Spleen (tissue), 11 donors: ENCODE results near the gene GRIPAP1. TPM values are rescaled to one million over a fixed set of nuclear protein-coding genes. Genes with fewer than 3 reads are reported as not detected.
A peak's percentile ranks its signal among the peaks of the same experiment; 100 is the strongest.

Experiments used
- DNase-seq: peaks from one replicate; pipeline ENCODE4 v3.0.0-alpha.2; 2020
- H3K27ac ChIP-seq, 8 donors: fragments of 200-600 bp; sonication (generic) in 7 of 8; 1 replicate in 4 of 8; 2 replicates in 4 of 8; pipeline versions ENCODE4 v1.5.0 to v1.8.0; 2016 to 2021; ENCODE audit warnings: inconsistent platforms in 4 of 8, mild to moderate bottlenecking in 4 of 8, moderate library complexity in 1 of 8
- H3K27me3 ChIP-seq, 7 donors: fragments of 200-600 bp; sonication (generic) in 6 of 7; replicated peaks in 1 of 7; 1 replicate in 4 of 7; 2 replicates in 3 of 7; pipeline versions ENCODE4 v1.5.0 to v1.8.0; 2016 to 2021; ENCODE audit warnings: inconsistent platforms in 3 of 7, mild to moderate bottlenecking in 1 of 7
- H3K36me3 ChIP-seq, 6 donors: fragments of 200-600 bp; sonication (generic) in 5 of 6; 1 replicate in 4 of 6; 2 replicates in 2 of 6; pipeline versions ENCODE4 v1.5.0 to v1.8.0; 2016 to 2021; ENCODE audit warnings: inconsistent platforms in 2 of 6
- H3K4me1 ChIP-seq, 6 donors: fragments of 200-600 bp; sonication (generic) in 5 of 6; 1 replicate in 3 of 6; 2 replicates in 3 of 6; pipeline versions ENCODE4 v1.5.0 to v1.8.0; 2016 to 2021; ENCODE audit warnings: inconsistent platforms in 3 of 6
- H3K4me3 ChIP-seq, 8 donors: fragments of 200-600 bp; sonication (generic) in 7 of 8; 1 replicate in 4 of 8; 2 replicates in 4 of 8; pipeline versions ENCODE4 v1.5.0 to v1.8.0; 2016 to 2021; ENCODE audit warnings: inconsistent platforms in 4 of 8, mild to moderate bottlenecking in 4 of 8, moderate library complexity in 2 of 8
- H3K9me3 ChIP-seq, 8 donors: fragments of 200-600 bp; sonication (generic) in 7 of 8; 1 replicate in 4 of 8; 2 replicates in 4 of 8; pipeline versions ENCODE4 v1.5.0 to v1.8.0; 2016 to 2021; ENCODE audit warnings: inconsistent platforms in 4 of 8
- POLR2A ChIP-seq, 3 donors: fragments of 450-650 bp; IDR thresholded peaks; one replicate each; pipeline ENCODE4 v1.5.1; 2017; ENCODE audit warnings: antibody characterized with exemption in 3 of 3, mild to moderate bottlenecking in 1 of 3
- POLR2AphosphoS5 ChIP-seq, 3 donors: sonication (generic); formaldehyde crosslinking; IDR thresholded peaks; one replicate each; pipeline ENCODE4 v1.5.1; 2017; ENCODE audit warnings: antibody characterized with exemption in 3 of 3
- WGBS, 5 donors: extraction: QIAGEN DNeasy Blood & Tissue Kit in 3 of 5; methylation state at CpG; one replicate each; pipeline versions ENCODE4 v1.1.5 to v1.1.7; 2013 to 2018; 5-methylcytosine and 5-hydroxymethylcytosine counted together
- intact Hi-C: fragments of 100-400 bp; cut with DNase I; formaldehyde crosslinking; loops from one replicate; pipeline ENCODE4 v1.15.0; 2023; ENCODE audit warnings: low total_unique reads
- polyA plus RNA-seq, 3 donors: library from polyadenylated mRNA; stranded (reverse); fragments of 200-250 nt; gene quantifications; one replicate each; pipeline ENCODE4 v1.2.1, GENCODE V29; 2013
- total RNA-seq, 7 donors: library from RNA; depleted of rRNA in 3 of 7; stranded (reverse); fragments of >200 nt in 3 of 7; fragmentation: NEBNext Ultra II Directional in 4 of 7; extraction: Animal tissue kit (Norgen Biotek cat#: 25700) in 4 of 7; gene quantifications; one replicate each; pipeline versions ENCODE4 v1.1.0 to v1.2.1, GENCODE V29; 2016 to 2021
- TF ChIP-seq, protein P1 (sequence below), 11 experiments: fragments of 200-600 bp in 7 of 11; fragments of 450-650 bp in 4 of 11; sonication (generic) in 4 of 11; IDR thresholded peaks in 8 of 11; conservative IDR thresholded peaks in 3 of 11; 1 replicate in 7 of 11; 2 replicates in 4 of 11; pipeline versions ENCODE4 v1.4.0 to v1.8.0; 2016 to 2021; ENCODE audit warnings: antibody characterized with exemption in 11 of 11, inconsistent platforms in 4 of 11, mild to moderate bottlenecking in 1 of 11
- donor health status: healthy with polysubstance abuse.
- donor health status: DM: no; HTN: no; CAD: no; lungs with moderate emphysema.
- donor health status: DM: no; HTN: no; CAD: no.
- donor health status: Bipolar disorder and iron deficiency.
- donor health status: healthy.
- donor health status: DM: no; HTN: no; CAD: no.
- donor health status: DM: yes; HTN: yes; CAD: no.

GRIPAP1 gene
- total and polyA plus RNA-seq, 10 donors = 20.0 to 93.6 (median 62.7) TPM

DNA sequence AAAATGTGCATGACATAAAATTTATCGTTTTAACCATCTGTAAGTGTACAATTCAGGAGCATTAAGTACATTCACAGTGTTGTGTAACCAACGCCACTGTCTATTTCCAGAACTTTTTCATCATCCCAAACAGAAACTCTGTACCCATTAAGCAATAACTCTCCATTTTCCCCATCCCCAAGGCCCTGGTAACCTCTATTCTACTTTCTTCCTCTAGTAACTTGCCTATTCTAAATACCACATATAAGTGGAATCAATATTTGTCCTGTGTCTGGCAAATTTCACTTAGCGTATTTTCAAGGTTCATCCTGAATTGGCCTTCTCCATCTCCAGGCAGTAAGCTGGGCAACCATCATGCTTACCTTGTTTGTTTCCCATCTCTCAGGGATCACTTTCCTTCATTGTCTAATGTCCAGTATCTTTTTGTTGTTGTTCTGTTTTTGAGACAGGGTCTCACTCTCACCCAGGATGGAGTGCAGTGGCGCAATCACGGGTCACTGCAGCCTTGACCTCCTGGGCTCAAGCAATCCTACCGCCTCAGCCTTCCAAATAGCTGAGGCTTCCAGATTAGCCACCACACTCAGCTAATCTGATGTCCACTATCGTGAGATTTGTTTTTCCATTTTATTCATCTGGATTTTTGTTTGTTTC, 17.7 kb upstream of the GRIPAP1 start:
- intact Hi-C loops = no loop called here
- no peaks in the 10 kb centered on the region for H3K4me1 ChIP-seq
- peaks cover 0 to 4% (median 0%) of the 10 kb centered on the region in 6 donors for H3K36me3 ChIP-seq
- 58 to 89% (median 79%) methylated on average over 7 of the region's 7 CpGs for WGBS, 5 donors
- DNase-seq = no peak
- H3K27ac ChIP-seq = no peak overlapping the region
- no peak overlapping the region for H3K4me3 ChIP-seq
- no peaks in the 10 kb centered on the region for H3K9me3 ChIP-seq
- TF ChIP-seq POLR2A (IDR thresholded peaks at IDR 0.05) (no peak), POLR2AphosphoS5 (IDR thresholded peaks at IDR 0.05) (no peak)
- TF ChIP-seq, protein P1, sequence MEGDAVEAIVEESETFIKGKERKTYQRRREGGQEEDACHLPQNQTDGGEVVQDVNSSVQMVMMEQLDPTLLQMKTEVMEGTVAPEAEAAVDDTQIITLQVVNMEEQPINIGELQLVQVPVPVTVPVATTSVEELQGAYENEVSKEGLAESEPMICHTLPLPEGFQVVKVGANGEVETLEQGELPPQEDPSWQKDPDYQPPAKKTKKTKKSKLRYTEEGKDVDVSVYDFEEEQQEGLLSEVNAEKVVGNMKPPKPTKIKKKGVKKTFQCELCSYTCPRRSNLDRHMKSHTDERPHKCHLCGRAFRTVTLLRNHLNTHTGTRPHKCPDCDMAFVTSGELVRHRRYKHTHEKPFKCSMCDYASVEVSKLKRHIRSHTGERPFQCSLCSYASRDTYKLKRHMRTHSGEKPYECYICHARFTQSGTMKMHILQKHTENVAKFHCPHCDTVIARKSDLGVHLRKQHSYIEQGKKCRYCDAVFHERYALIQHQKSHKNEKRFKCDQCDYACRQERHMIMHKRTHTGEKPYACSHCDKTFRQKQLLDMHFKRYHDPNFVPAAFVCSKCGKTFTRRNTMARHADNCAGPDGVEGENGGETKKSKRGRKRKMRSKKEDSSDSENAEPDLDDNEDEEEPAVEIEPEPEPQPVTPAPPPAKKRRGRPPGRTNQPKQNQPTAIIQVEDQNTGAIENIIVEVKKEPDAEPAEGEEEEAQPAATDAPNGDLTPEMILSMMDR (IDR thresholded peaks at IDR 0.05 in 8 of 11, conservative IDR thresholded peaks at IDR 0.05 in 3 of 11) = no peak
- no peaks in the 10 kb centered on the region for H3K27me3 ChIP-seq

DNA sequence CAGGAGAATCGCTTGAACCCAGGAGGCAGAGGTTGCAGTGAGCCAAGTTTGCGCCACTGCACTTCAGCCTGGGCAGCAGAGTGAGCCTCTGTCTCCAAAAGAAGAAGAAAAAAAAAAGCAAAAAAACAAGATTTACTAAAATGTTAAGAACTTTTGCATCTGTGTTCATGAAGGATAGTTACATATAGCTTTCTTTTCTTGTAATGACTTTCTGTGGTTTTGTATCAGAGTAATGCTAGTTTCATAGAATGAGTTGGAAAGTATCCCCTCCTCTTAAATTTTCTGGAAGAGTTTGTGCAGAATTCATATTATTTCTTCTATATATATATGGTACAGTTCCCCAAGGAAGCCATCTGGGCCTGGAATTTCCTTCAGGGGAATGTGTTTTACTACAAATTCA, 17.0 kb upstream of the GRIPAP1 start:
- H3K27me3 ChIP-seq = no peaks in the 10 kb centered on the region
- H3K36me3 ChIP-seq = no peaks in the 10 kb centered on the region
- no peak for TF ChIP-seq POLR2AphosphoS5 (IDR thresholded peaks at IDR 0.05)
- TF ChIP-seq POLR2A (IDR thresholded peaks at IDR 0.05) = no peak
- TF ChIP-seq, protein P1 (IDR thresholded peaks at IDR 0.05 in 8 of 11, conservative IDR thresholded peaks at IDR 0.05 in 3 of 11) = no peak
- H3K9me3 ChIP-seq = no peaks in the 10 kb centered on the region
- 76 to 95% (median 80%) methylated on average over 2 of the region's 2 CpGs for WGBS, 5 donors
- no peaks in the 10 kb centered on the region for H3K4me1 ChIP-seq
- intact Hi-C loops = no loop called here
- peak; percentile 20 for DNase-seq
- H3K4me3 ChIP-seq = no peak overlapping the region
- H3K27ac ChIP-seq = no peak overlapping the region

DNA sequence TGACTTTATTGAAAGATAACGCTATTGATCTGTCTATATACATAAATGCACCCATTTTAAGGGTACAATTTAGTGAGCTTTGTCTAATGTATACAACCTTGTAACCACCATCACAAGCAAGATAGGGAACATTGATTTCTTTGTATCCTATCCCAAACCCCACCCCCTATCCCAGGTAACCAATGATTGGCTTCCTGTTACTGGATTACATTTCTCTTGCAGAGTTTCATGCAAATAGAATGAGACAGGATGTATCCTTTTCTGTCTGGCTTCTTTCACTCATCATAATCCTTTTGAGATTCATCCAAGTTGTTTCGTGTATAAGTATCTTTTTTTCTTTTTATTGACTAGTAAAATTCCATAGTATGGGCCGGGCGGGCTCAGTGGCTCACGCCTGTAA, 1.6 kb upstream of the GRIPAP1 start:
- intact Hi-C loops = no loop called here
- TF ChIP-seq, protein P1 (IDR thresholded peaks at IDR 0.05 in 8 of 11, conservative IDR thresholded peaks at IDR 0.05 in 3 of 11) = no peak
- TF ChIP-seq POLR2A (IDR thresholded peaks at IDR 0.05) = no peak
- no peak for TF ChIP-seq POLR2AphosphoS5 (IDR thresholded peaks at IDR 0.05)
- Histone ChIP-seq H3K4me3 (no peak overlapping the region), H3K27me3 (no peaks in the 10 kb centered on the region), H3K27ac (no peak overlapping the region), H3K9me3 (no peaks in the 10 kb centered on the region), H3K4me1 (peaks cover 0 to 25% (median 13%) of the 10 kb centered on the region in 6 donors), H3K36me3 (peaks cover 0 to 10% (median under 1%) of the 10 kb centered on the region in 6 donors)
- no peak for DNase-seq
- 83 to 99% (median 92%) methylated on average over 5 of the region's 5 CpGs for WGBS, 5 donors

DNA sequence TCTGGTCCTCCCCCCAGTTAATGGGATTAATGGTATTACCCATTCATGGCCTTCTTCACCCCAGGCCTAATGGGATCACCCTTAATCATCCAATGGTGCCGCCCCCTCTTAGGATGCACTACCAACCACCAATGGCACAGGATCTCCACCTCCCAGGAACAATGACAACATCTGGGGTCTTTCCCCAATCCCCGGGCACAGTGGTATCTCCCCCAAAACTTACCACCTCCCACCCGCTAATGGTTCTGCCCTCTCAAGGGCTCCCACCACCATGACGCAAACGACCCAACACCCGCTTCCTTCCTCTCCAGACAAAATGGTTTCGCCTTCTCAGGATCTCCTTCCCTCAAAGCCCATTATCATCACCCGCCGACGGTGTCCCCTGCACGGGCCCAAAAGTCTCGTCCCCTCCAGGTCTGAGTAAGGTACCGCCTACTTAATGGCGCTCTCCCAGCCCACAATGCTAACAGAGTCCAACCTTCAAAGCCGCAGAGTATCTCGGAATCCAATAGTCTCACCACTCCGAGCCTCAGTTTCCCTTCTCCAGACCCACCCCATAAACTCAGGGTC, 458 bp downstream of the GRIPAP1 start:
- no peaks in the 10 kb centered on the region for H3K9me3 ChIP-seq
- no peaks in the 10 kb centered on the region for H3K27me3 ChIP-seq
- peak; percentile 80 for DNase-seq
- WGBS, 5 donors = 2 to 41% (median 8%) methylated on average over 17 of the region's 17 CpGs
- intact Hi-C loops = no loop called here
- H3K27ac ChIP-seq = peak overlapping the region; percentile 67 to 94 (median 88)
- H3K4me1 ChIP-seq = peaks cover 0 to 33% (median 13%) of the 10 kb centered on the region in 6 donors
- no peak for TF ChIP-seq POLR2AphosphoS5 (IDR thresholded peaks at IDR 0.05)
- TF ChIP-seq, protein P1 (IDR thresholded peaks at IDR 0.05 in 8 of 11, conservative IDR thresholded peaks at IDR 0.05 in 3 of 11) = no peak
- no peak for TF ChIP-seq POLR2A (IDR thresholded peaks at IDR 0.05)
- H3K4me3 ChIP-seq = peak overlapping the region; percentile 32 to 86 (median 56)
- H3K36me3 ChIP-seq = peaks cover 0 to 31% (median 6%) of the 10 kb centered on the region in 6 donors
